Heart left ventricle (tissue), 13 donors: Measurements from ENCODE around the gene CACNA1D.

Source experiments
- CTCF ChIP-seq, 12 donors: fragments of 200-600 bp; sonication (generic) in 4 of 12; IDR thresholded peaks; one replicate each; pipeline versions ENCODE4 v1.5.0 to v1.8.0; 2018 to 2022; ENCODE audit warnings: antibody characterized with exemption in 12 of 12, mild to moderate bottlenecking in 5 of 12
- POLR2A ChIP-seq, 2 donors: fragments of 450-650 bp; IDR thresholded peaks; one replicate each; pipeline ENCODE4 v1.6.1; 2017; ENCODE audit warnings: antibody characterized with exemption in 2 of 2, mild to moderate bottlenecking in 2 of 2, moderate library complexity in 2 of 2
- donor health status: ischemic (EF 13 %, LVEDD 7.1; RV severe dilation, severe dysfunction).
- donor health status: DM: no; HTN: yes; CAD: no.
- donor health status: DM: no; HTN: no; CAD: no.
- donor health status: ischemic (EF 25% LVEDD 6.9; RV normal size, moderate dysfunction).
- donor health status: ischemic (EF 25% LVEDD 5.7; RV mildly dilated, moderate dysfunction).
- donor health status: ischemic (EF 35%, LVEDD 5.7; RV mildly dilated, moderate dysfunction).
- donor health status: nonischemic (EF 11% LVEDD 7.7; RV severe dilation, severe dysfunction).
- donor health status: DM: yes; HTN: yes; CAD: no.
- donor health status: PGD.
- donor health status: ischemic (EF 29% LVEDD 5.4; RV normal size, mild dysfunction).
- donor health status: nonischemic (EF 23%, LVEDD 6.1; RV moderate dilation, normal function).

GRCh38 chr3:53818221-53819162, 324.1 kb downstream of the CACNA1D start:
- TF ChIP-seq CTCF (IDR thresholded peaks at IDR 0.05) (no peak), POLR2A (IDR thresholded peaks at IDR 0.05) (no peak)
